Stomach (tissue), 9 donors: ENCODE results near the gene PRODH. TPM values are rescaled to one million over a fixed set of nuclear protein-coding genes. Genes with fewer than 3 reads are reported as not detected.

ENCODE experiments used
- DNase-seq, 2 donors: peaks; one replicate each; pipeline versions ENCODE4 v3.0.0 to v3.0.0-alpha.2; 2013 to 2019
- H3K27ac ChIP-seq, 5 donors: fragments of 200-600 bp in 4 of 5; sonication (generic) in 4 of 5; one replicate each; pipeline ENCODE4 v1.5.1; 2013 to 2019; ENCODE audit warnings: mild to moderate bottlenecking in 1 of 5, moderate library complexity in 1 of 5
- H3K27me3 ChIP-seq, 3 donors: fragments of 200-600 bp; sonication (generic); one replicate each; pipeline ENCODE4 v1.5.1; 2017 to 2019; ENCODE audit warnings: mixed run types in 1 of 3
- H3K36me3 ChIP-seq, 4 donors: fragments of 200-600 bp; sonication (generic); 1 replicate in 3 of 4; 2 replicates in 1 of 4; pipeline ENCODE4 v1.5.1; 2016 to 2019
- H3K4me1 ChIP-seq, 4 donors: fragments of 200-600 bp; sonication (generic); one replicate each; pipeline ENCODE4 v1.5.1; 2016 to 2019
- H3K4me3 ChIP-seq, 4 donors: fragments of 200-600 bp; sonication (generic) in 3 of 4; one replicate each; pipeline ENCODE4 v1.5.1; 2016 to 2019; ENCODE audit warnings: mild to moderate bottlenecking in 1 of 4
- H3K9me3 ChIP-seq, 4 donors: fragments of 200-600 bp; sonication (generic); one replicate each; pipeline ENCODE4 v1.5.1; 2016 to 2019
- EP300 ChIP-seq: sonication (generic); formaldehyde crosslinking; IDR thresholded peaks from one replicate; pipeline ENCODE4 v1.6.1; 2017; ENCODE audit warnings: antibody characterized with exemption
- POLR2A ChIP-seq, 4 donors: fragments of 450-650 bp; IDR thresholded peaks; one replicate each; pipeline ENCODE4 v1.6.1; 2016; ENCODE audit warnings: antibody characterized with exemption in 4 of 4, control low read depth in 2 of 4, mild to moderate bottlenecking in 1 of 4, moderate library complexity in 1 of 4
- POLR2AphosphoS5 ChIP-seq, 3 donors: sonication (generic); formaldehyde crosslinking; IDR thresholded peaks; one replicate each; pipeline ENCODE4 v1.6.1; 2016; ENCODE audit warnings: antibody characterized with exemption in 3 of 3
- WGBS, 5 donors: extraction: QIAGEN DNeasy Blood & Tissue Kit in 3 of 5; methylation state at CpG; one replicate each; pipeline versions ENCODE4 v1.1.5 to v1.1.7; 2013 to 2018; 5-methylcytosine and 5-hydroxymethylcytosine counted together
- intact Hi-C: fragments of 100-400 bp; cut with DNase I; formaldehyde crosslinking; loops from one replicate; pipeline ENCODE4 v1.15.1; 2023; ENCODE audit warnings: low total_unique reads
- polyA plus RNA-seq, 3 donors: library from polyadenylated mRNA; stranded (reverse); fragments of 200-250 nt; gene quantifications; one replicate each; pipeline ENCODE4 v1.2.3, GENCODE V29; 2013
- total RNA-seq, 5 donors: library from RNA; depleted of rRNA; stranded (reverse); fragments of >200 nt; gene quantifications; one replicate each; pipeline versions ENCODE4 v1.1.0 to v1.2.3, GENCODE V29; 2014 to 2016
- TF ChIP-seq, protein P1 (sequence below), 7 experiments: fragments of 450-650 bp in 4 of 7; fragments of 200-600 bp in 3 of 7; sonication (generic) in 3 of 7; IDR thresholded peaks; one replicate each; pipeline ENCODE4 v1.5.1; 2016 to 2019; ENCODE audit warnings: antibody characterized with exemption in 7 of 7, control low read depth in 2 of 7, mild to moderate bottlenecking in 1 of 7
- donor health status: healthy with polysubstance abuse.
- donor health status: Bipolar disorder and iron deficiency.
- donor health status: healthy.

Gene PRODH
- total and polyA plus RNA-seq, 8 donors, result 0.19 to 240 (median 2.1) TPM; not detected in 2

DNA sequence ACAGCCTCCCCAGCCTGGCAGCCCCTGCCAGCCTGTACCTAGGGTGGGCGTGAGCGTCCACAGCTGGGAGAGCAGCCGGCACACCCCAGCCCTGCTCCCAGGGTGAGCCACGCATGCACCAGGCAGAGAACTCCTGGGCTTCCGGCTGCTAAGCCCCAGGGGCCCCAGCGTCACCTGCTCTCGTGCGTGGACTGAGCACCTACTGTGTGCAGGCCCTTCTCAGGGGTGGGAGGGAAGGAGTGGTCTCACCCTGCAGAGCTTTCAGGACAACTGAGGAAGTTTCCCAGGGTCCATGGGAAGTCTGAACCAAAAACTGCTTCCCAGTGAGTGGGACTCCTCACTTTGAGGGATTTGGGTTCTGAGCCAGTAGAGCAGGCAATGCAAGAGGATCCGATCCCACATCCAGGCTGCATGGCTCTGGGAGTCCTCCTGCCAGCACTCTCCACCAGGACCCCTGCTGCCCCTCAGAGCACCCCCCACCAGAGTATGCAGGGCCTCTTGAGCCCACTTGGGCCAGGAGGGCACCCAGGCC is 47.1 kb upstream of the PRODH start:
- no peak for DNase-seq
- Histone ChIP-seq H3K27me3 (peaks cover 0 to 5% (median 0%) of the 10 kb centered on the region in 3 donors), H3K36me3 (no peaks in the 10 kb centered on the region), H3K4me3 (no peak overlapping the region), H3K27ac (no peak overlapping the region), H3K9me3 (peaks cover 3 to 11% (median 8%) of the 10 kb centered on the region in 4 donors), H3K4me1 (no peaks in the 10 kb centered on the region)
- intact Hi-C loops, result no loop called here
- 77 to 90% (median 79%) methylated on average over 5 to 9 of the region's 9 CpGs for whole genome bisulfite sequencing, 5 donors
- TF ChIP-seq EP300, result no peak
- TF ChIP-seq POLR2A (IDR thresholded peaks at IDR 0.05), result no peak
- TF ChIP-seq, protein P1, sequence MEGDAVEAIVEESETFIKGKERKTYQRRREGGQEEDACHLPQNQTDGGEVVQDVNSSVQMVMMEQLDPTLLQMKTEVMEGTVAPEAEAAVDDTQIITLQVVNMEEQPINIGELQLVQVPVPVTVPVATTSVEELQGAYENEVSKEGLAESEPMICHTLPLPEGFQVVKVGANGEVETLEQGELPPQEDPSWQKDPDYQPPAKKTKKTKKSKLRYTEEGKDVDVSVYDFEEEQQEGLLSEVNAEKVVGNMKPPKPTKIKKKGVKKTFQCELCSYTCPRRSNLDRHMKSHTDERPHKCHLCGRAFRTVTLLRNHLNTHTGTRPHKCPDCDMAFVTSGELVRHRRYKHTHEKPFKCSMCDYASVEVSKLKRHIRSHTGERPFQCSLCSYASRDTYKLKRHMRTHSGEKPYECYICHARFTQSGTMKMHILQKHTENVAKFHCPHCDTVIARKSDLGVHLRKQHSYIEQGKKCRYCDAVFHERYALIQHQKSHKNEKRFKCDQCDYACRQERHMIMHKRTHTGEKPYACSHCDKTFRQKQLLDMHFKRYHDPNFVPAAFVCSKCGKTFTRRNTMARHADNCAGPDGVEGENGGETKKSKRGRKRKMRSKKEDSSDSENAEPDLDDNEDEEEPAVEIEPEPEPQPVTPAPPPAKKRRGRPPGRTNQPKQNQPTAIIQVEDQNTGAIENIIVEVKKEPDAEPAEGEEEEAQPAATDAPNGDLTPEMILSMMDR (IDR thresholded peaks at IDR 0.05), result no peak
- no peak for TF ChIP-seq POLR2AphosphoS5 (IDR thresholded peaks at IDR 0.05)

DNA sequence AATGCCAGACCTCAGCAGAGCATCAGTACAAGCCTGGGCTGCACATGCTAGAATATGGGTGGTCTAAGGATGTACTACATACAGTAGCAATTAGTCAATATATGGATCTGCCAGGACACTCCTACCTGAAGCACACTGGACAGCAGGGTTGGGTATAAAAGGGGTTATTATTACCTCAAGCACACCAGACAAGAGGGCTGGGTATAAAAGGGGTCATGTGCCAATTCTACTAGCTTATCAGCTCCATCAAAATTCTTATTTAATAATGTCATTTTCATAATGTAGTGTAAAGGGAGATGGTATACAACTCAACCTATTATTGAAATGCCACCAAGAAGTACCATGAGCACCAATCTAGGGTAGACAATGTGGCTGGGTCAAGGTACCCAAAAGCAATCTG is 44.7 kb upstream of the PRODH start:
- Histone ChIP-seq H3K4me3 (no peak overlapping the region), H3K36me3 (no peaks in the 10 kb centered on the region), H3K4me1 (no peaks in the 10 kb centered on the region), H3K9me3 (peaks cover 3 to 11% (median 8%) of the 10 kb centered on the region in 4 donors), H3K27me3 (no peaks in the 10 kb centered on the region), H3K27ac (no peak overlapping the region)
- intact Hi-C loops, result no loop called here
- TF ChIP-seq EP300 (no peak), POLR2A (IDR thresholded peaks at IDR 0.05) (no peak), POLR2AphosphoS5 (IDR thresholded peaks at IDR 0.05) (no peak)
- TF ChIP-seq, protein P1 (IDR thresholded peaks at IDR 0.05), result no peak
- no peak for DNase-seq

DNA sequence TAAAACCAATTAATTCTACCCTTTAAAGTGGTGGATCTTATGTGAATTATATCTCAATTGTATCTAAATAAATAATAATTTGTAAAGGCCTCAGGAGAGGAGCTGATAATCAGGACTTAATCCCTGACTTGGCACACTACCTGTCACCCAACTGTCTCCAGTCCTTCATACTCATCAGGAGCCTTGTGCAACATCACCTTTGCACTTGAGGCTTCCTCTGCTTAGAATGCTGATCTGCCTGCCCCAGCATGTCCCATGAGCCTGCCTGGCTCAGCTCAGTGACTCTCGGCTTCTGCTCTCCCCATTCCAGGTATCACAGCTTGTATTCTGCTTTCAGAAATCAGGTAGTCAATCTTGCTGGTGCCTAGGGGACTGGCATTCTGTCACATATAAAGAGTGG is 43.9 kb upstream of the PRODH start:
- no peak overlapping the region for H3K4me3 ChIP-seq
- no peaks in the 10 kb centered on the region for H3K27me3 ChIP-seq
- peaks cover 3 to 11% (median 8%) of the 10 kb centered on the region in 4 donors for H3K9me3 ChIP-seq
- no peaks in the 10 kb centered on the region for H3K36me3 ChIP-seq
- DNase-seq, result no peak
- intact Hi-C loops, result no loop called here
- H3K27ac ChIP-seq, result no peak overlapping the region
- H3K4me1 ChIP-seq, result no peaks in the 10 kb centered on the region
- no peak for TF ChIP-seq POLR2A (IDR thresholded peaks at IDR 0.05)
- TF ChIP-seq, protein P1 (IDR thresholded peaks at IDR 0.05), result no peak
- TF ChIP-seq POLR2AphosphoS5 (IDR thresholded peaks at IDR 0.05), result no peak
- TF ChIP-seq EP300, result no peak
- WGBS, 5 donors, result 85 to 97% (median 93%) methylated on average over 1 of the region's 1 CpG

DNA sequence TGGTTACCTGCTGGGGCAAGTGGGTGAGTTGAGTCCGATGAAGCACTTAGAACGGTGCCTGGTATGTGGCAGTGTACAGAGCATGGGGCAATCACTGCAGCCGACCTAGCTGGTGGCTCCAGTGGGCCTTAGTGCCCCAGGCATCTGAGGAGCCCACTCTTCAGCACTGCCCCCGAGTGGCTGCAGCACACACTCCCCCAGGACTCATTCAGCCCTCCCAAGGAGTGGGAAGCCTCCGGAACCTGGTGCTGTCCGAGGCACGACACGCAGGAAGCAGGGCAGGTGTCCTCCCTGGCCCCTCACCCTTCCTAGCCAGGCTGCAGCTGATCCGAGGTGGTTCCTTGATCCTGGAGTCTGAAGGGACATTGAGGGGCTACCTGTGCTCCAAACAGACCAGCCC is 42.4 kb upstream of the PRODH start:
- 64 to 83% (median 77%) methylated on average over 8 to 9 of the region's 9 CpGs for WGBS, 5 donors
- Histone ChIP-seq H3K27ac (no peak overlapping the region), H3K4me3 (no peak overlapping the region), H3K27me3 (peaks cover 0 to 4% (median 0%) of the 10 kb centered on the region in 3 donors), H3K36me3 (no peaks in the 10 kb centered on the region), H3K4me1 (no peaks in the 10 kb centered on the region), H3K9me3 (peaks cover 3 to 11% (median 8%) of the 10 kb centered on the region in 4 donors)
- intact Hi-C loops, result no loop called here
- TF ChIP-seq POLR2A (IDR thresholded peaks at IDR 0.05) (no peak), POLR2AphosphoS5 (IDR thresholded peaks at IDR 0.05) (no peak), EP300 (no peak)
- TF ChIP-seq, protein P1 (IDR thresholded peaks at IDR 0.05), result no peak
- no peak for DNase-seq
